SK-MEL-5 (cell line): ENCODE measurements around the gene CHMP4A. TPM values are rescaled to one million over a fixed set of nuclear protein-coding genes. Genes with fewer than 3 reads are reported as not detected.
A peak's percentile ranks its signal among the peaks of the same experiment; 100 is the strongest.

Source experiments
- DNase-seq: peaks from one replicate; pipeline ENCODE4 v3.0.0-alpha.2; 2016; ENCODE audit warnings: low read depth, low spot score
- in situ Hi-C: cut with HindIII; loops from 2 replicates; pipeline ENCODE4 v1.10.0; 2016; ENCODE audit warnings: low sequenced_read_pairs, high pct_unique_total_duplicates, low pct_unique_long_range_greater_than_20kb
- polyA plus RNA-seq, 2 experiments: library from polyadenylated mRNA; depleted of rRNA; stranded (reverse); fragments of >200 nt; gene quantifications; 2 replicates each; pipeline ENCODE4 v1.2.3, GENCODE V29; 2015
- total RNA-seq: library from RNA; depleted of rRNA; stranded (reverse); fragments of >200 nt; shearing (Covaris generic); gene quantifications from 2 replicates; pipeline ENCODE4 v1.2.3, GENCODE V29; 2014; rRNA removed

The CHMP4A gene, protein sequence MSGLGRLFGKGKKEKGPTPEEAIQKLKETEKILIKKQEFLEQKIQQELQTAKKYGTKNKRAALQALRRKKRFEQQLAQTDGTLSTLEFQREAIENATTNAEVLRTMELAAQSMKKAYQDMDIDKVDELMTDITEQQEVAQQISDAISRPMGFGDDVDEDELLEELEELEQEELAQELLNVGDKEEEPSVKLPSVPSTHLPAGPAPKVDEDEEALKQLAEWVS
- total RNA-seq: 42.2 and 44.2 TPM in 2 replicates
- 41.3 and 50.8 TPM in 2 replicates for polyA plus RNA-seq (2015; cell fraction: cytosol; rRNA removed)
- polyA plus RNA-seq (2015; cell fraction: nucleus; rRNA removed): 15.8 and 42.2 TPM in 2 replicates

DNA sequence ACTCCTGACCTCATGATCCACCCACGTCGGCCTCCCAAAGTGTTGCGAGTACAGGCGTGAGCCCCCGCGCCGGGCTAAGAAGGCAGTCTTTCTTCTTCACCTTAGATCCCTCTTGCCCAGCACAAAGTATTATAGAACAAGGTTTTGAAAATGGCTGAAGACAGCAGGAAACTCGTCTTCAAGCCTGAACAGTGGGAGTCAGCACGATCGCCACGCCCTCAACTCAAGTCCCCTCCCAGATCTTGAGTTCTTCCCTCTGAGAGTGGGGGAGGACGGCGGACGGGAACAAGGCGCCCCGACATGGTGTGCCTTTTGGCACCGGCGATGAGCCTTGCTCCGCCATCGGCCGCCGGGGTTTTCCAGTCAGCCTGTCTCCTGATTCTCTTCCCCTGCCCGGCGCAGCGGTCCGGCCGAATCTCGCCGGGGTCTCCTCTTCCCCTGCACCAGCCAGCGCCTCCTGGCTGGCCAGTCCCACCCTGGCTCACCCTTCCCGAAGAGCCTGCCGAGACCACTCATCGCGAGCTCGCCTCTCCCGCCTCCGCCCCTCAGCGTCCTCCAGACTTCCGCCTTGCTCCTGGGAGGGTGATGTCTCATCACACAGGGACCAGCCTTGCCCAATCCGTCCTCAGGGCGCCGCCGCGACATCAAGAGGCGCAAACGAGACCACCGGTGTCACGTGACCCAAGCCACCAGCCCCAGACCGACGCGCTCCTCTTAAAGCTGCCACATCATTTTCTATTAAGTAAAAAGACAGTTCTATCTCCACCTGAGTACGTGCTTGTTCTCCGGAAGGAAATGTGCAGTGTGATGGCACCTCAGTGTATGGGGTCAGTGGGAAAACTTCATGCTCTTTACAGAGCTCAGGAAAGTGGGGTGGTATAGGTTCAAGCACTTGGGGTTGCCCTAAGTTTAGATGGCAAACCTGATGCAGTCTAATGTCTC is at the start of gene CHMP4A:
Gene CHMP4A, minus strand, starts transcription at position 565 of the 942 bp plus-strand sequence. Its CDS starts 49 bp downstream, at position 516.
- DNase-seq: peak; percentile 98
- in situ Hi-C loops: no loop called here

DNA sequence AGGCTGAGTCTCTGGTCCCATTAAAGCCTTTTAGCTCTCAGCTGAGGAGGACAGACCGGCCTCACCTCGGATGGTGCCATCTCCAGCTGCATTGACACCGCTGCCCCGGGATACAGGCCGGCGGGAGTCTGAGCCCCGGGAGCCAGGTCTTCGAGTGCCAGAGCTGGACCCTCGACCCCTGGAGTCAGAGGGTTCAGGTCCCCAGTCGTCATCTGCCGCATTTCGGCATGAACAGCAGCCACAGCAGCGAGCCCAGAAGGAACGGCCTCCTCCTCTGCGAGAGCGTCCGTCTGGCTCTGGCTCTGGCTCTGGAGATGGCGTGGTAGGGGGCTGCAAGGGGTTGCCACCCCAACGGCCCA is 48.7 kb upstream of the CHMP4A start:
- no peak for DNase-seq

DNA sequence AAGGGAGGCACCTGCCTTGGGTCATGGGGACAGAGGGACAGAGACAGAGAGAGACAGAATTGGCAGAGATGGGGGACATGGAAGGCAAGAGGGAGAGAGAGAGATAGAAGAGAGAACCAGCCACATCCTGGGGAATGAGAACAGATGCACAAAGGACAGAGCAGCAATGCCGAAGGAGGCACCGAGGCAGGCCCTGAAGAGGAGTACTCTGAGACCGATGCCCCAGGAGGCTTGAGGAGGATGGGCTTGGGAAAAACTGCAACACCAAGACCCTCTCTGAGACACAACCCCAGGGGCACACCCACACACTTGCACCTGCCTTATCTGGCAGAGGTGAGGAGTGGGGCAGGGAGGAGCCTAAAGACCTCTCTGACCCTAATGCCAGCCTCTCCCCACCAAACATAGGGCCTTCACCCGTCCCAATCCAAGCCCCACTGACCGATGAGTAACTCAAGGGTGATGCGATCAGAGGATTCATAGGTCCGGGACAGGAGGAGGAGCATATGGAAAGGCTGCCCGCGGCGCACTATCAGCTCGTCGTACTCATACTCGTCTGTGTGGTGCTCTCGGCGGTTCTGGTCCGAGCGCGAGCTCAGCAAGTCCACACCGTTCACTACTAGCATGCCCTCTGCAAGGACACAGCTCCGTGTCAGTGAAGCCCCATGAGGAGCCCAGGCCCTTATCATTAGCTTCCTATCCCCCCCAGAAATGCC is 48.1 kb upstream of the CHMP4A start:
- in situ Hi-C loops: no loop called here
- no peak for DNase-seq

More for the DNA sequence above, 48.7 kb upstream of the CHMP4A start:
- in situ Hi-C loops: no loop called here

DNA sequence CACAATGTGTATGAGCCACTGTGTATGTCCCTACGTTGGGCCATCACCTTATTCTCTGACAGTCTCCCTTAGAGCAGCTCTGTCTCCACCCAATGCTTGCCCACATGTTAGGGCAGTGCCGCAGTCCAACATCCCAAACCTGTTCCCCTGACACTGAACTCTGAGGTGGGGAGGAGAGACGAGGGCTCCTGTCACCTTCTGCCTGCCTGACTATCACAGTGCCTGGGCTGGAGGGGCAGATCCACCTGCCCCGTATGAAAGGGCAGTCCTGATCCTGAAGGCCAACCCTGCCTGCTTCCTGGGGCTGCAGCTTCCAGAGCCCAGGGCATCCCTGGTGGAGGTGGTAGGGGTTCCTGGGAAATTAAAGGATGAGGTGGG is 47.5 kb upstream of the CHMP4A start:
- no peak for DNase-seq
- in situ Hi-C loops: no loop called here

DNA sequence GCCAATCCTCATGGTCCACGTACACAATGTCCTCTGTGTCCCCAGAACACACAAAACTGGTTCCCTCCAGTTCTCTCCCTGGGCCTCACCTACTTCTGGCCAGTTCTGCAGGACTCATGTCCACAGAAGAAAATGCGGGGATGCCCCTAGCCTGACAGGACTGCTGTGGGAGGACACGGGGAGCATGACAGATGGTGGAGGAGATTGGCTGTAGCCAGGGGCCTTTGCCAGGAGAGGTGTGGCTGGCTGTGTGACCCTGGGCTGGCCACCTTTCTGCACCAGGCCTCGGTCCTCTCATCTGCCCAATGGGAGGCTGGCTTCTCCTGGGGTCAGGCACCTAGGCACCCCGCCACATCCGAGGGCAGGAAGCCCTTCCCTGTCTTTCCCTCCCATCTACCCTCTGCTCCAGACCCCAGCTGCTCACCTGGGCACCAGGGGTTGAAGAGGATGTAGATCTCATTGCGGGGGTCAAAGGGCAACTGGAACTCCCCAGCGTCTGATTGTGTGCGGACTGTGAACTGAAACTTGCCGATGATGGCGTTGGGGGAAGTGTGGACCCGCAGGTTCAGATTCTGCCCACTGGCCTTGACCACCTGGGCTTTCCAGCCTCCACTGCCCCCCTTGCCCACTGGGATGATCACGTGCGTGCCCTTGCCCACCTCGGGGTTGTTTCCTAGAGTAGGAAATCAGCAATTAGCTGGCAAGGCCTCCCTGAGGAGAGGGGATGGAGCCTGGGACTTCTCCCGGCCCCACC is 46.9 kb upstream of the CHMP4A start:
- in situ Hi-C loops: no loop called here

DNA sequence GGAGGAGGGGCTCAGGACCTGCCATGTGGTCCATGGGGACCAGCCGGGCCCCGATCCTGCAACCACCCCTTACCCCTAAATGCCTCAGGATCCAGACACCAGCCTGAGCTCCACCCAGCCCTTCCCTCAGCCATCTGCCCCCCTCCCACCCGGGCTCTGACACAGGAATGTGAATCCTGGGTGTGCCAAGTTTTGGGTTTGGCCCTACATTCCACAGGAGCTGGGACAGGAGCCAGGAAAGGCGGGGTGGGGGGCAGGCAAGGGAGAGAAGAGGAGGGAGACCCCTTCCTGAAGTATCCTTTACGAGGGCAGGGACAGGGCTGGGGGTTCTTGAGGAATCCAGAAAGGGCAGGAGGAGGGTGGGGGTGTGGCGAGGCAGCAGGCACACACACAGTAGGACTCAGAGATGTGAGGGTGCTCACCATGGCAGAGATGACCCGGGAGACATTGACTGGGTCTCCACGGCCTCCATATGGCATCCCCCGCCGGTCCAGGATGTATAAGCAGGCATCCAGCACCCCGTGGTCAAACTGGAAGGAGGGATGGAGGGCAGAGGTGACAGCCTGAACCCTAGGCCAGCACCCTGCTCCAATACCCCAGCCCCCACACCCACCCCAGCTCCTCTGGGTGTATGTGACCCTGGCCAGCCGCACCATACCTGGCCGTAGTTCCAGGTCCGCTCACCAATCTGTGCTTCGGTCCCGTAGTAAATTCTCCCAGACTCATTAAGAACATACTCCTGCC is 46.2 kb upstream of the CHMP4A start:
- no peak for DNase-seq
- in situ Hi-C loops: no loop called here

More for the DNA sequence above, 46.9 kb upstream of the CHMP4A start:
- DNase-seq: no peak

DNA sequence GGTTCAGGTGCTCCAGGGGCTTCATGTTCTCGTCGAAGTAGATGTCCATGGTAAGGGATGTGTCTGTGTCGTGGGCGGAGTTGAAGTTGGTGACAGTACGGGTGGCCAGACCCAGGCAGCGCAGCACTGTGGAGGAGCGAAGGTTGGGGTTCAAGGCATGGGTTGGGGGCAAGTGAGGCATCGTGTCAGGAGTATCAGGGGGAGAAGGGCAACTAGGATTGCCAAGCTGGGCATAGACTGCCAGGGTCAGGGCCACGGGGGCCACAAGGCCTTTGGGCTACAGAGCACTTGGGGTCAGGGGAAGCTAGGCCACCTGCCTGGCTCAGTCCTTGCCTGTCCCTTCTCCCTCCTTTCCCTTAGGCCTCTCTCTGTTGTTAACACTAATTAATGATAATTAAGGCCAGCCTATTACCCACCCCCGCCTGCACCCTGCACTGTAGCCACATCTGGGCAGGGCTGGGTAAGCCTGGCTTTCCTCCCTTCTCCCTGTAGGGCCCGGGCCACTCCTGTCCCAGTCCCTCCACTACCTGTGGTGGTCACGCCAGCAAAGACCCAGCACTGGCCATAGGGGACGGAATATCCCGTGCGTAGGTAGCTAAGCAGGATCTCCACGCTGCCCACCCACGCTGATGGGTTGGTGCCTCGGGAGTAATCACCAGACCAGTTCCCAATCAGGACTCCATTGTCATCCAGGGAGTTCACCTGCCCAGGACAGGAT is 45.4 kb upstream of the CHMP4A start:
- in situ Hi-C loops: no loop called here
- no peak for DNase-seq

DNA sequence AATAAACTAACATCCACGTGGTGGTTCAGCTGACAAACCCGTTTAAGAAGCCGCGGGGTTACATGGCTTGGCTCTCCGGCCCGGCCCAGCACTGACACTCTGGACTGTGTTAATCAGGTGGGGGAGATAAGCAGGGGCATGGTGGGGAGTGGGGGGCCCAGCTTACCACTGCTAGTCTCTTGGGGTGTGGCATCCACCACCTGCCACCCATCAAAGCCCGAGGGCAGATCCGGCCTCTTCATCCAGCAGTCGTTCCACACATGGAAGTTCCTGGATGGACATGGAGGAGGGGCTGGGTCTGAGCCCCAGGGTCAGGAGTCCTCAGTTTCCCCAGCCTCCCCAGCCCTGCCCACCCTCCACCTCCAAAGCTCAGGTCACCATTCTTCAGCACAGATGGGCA is 44.8 kb upstream of the CHMP4A start:
- DNase-seq: no peak
- in situ Hi-C loops: no loop called here

DNA sequence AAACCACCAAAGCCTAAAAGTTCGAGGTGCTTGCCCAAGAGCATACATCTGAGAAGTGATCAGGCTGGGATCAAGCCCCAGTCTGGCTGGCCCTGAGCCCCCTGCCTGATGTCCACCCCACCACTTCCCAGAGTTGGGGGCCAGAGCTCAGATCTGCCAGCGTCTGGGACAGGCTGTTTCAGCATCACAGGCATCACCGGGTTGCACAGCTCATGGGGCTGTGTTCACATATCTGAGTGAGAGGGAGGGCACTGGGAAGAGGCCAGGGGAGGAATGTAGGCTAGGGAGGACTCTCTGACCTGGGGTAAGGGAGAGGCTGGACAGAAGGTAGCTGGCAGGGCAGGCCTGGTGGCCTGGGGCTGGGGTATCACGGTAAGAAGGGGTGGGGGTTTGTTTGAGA is 43.7 kb upstream of the CHMP4A start:
- in situ Hi-C loops: no loop called here
- no peak for DNase-seq

DNA sequence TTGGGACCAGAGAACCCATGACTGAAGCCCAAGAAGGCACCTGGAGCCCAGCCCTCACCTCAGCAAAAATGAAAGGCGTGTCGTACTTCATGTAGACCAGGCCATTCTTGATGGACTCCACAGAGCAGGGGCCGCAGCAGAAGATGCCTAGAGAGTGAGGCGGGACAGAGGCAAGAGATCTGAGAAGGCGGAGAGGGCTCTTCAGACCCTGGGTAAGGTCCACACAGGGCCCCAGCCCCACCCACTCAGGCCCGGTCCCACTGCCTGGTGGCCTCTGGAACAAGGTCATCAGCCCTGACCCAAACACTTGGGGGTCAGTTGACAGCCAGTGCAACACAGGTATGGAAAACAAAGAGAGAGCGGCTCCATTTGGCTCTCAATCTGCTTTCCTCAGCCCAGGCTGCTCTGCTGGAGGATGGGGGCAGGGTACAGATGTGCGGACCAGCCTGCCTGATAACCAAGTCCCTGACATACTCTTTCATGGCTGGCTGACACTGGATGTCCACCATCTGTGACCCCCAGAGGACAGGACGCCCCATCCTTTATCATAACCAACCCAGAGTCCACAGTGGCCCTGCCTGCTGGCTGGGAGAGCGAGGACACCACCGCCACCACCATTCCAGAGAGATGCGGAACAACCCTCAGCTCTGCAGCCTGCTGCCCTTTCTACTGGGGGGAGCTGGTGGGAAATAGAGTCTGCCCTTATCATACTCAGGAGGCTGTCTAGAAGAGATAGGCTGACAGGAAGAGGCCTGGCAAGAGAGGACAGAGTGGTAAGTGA is 42.8 kb upstream of the CHMP4A start:
- in situ Hi-C loops: no loop called here
- no peak for DNase-seq

DNA sequence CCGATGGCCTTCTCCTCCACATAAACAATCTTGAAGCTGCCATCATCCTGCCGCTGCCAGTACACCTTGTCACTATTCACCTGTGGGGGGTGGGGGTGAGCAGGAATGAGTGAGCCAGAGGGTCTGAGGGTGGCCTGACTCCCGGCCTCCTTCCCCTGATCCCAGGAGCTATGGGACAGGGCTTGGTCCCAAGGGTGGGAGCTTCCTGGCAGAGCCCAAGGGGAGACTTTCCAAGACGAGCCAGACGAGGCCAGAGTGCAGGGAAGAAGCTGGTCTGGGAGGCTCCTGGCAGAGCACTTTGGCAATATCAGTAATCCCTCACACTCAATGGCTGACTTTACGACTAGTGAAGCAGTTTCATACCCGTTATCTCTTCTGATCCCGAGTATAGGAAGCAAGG is 42.1 kb upstream of the CHMP4A start:
- no peak for DNase-seq
- in situ Hi-C loops: no loop called here

DNA sequence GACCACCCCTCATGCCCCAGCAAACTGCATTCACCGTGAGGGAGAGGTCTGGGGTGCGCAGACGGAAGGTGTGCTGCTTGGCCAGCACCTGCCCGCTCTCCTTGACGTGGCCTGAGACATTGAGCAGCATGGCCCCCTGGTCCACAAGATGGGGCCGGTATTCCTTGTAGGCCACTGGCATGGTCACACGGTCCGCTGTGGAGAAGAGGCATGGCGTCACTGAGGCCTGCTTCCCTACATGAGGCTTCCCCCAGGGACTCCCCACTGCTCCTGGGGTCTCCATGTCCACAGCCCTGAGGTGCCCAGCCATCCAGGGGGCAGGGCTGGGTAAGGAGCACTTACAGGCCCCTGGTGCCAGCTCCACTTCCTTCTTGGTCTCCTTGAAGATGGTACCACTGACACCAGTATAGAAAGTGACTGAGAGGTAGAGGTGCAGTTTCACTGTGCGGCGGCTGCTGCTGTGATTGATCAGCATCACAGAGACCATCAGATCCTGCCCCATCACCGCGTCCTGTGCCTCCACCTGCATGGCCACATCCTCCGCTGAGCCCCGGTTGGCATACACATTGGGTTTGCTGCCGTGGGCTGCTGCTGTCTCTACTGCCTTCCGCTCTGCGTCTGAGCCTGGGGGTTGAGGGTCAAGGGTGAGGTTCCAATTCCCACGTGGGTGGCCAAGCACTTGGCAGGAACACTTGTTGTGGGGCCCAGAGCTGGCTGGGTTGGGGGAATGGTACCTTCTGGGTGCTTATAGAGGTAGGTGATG is 41.5 kb upstream of the CHMP4A start:
- in situ Hi-C loops: no loop called here
- no peak for DNase-seq

DNA sequence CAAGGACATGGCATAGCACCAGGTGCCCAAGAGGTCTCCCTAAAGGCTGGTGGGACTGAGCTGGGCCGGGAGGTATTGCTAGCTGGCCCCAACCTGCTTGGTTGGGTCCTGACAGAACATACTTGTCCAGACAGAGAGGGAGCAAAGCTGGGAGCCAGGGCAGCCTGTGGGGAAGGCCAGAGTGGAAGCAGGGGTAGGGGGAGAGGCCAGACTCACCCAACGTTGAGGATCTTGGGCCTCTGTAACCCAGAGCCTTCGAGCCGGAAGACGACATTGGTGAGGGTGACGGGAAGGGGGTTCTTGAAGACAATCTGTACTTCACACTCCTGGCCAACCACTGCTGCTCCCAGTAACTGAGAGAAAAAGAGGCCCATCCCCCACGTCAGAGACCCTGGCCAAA is 40.6 kb upstream of the CHMP4A start:
- no peak for DNase-seq
- in situ Hi-C loops: no loop called here

DNA sequence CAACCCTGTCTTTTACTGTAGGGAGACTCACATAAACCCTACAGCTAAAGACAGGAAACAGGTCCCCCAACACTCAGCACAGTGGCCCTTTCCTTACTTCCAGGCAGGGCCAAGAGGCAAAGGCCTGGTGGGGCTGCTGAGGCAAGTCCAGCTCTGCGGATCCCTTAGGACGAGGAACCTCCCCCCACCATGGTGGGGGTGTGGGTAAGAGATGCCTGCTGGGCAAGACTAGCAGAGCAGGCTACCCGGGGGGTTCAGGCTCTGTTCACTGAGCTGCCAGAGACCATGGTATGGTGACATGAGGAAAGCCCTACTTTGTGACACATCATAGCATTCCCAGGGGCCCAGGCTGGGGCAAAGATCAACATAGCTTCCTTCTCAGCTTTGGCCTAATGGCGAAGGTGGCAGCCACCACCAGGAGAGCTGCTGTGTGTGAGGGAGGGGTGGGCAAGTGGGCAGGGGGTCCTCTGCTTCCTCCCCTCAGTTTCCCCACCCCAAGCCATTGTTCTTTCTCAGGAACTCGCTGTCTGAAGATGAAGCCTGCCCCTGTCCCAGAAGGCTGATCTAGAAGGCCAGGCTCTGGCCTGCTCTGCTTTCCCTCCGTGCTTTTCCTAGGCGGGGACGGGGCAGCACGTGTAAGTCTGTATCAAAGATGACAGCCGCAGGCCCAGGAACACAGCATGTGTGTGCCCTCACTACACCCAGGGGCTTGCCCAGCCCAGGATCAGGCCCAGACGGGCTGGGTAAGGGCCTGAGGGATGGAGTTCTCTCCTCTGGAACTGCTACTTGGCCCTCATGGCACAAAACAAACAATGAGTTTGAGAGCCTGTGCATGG is 39.2 kb upstream of the CHMP4A start:
- in situ Hi-C loops: no loop called here
- no peak for DNase-seq
